ENCODE measurements around the gene GH1. TPM values are rescaled to one million over a fixed set of nuclear protein-coding genes. Genes with fewer than 3 reads are reported as not detected.
A peak's percentile ranks its signal among the peaks of the same experiment; 100 is the strongest.

Gene GH1
- total and polyA plus RNA-seq, 9 of the 15 experiments (the other 6 are each of a cell fraction or from before 2014, with no cell fraction given): not detected

GRCh38 chr17:63947711-63948330, 29.2 kb upstream of the GH1 start:
- no peak overlapping the region for H3K4me2 ChIP-seq (ENCODE audit: insufficient read depth, low read length)
- intact Hi-C loops (cut with micrococcal nuclease): loop anchor here (2.0 to 10.0 kb wide), 3 partner anchors 29 to 77 kb away; partner anchors contain the start of genes GH1 and ICAM2
- H3K4me3 ChIP-seq: no peak overlapping the region
- POLR2A ChIA-PET: interaction anchor here (2.2 kb wide), 1 partner anchor 9 kb away, joined by 6 read pairs; no protein-coding TSS in a partner anchor
- H3K27me3 ChIP-seq (ENCODE audit: control insufficient read depth in 2 of 2, insufficient read depth in 2 of 2, low read length in 2 of 2): peaks cover 20 to 69% of the 10 kb centered on the region in 2 experiments; a peak in 4 of 5 replicates
- WGBS (ENCODE audit: insufficient coverage, low coverage, missing lambda C conversion rate): 13% methylated on average over 16 of the region's 18 CpGs
- H3K27ac ChIP-seq (ENCODE audit: extremely low read depth, low read depth, low read length): no peak overlapping the region
- H4K20me1 ChIP-seq (replicated peaks; ENCODE audit: control insufficient read depth, insufficient read depth, low read length): peaks cover 8% of the 10 kb centered on the region; the same call in 1 of the 2 replicates
- H3K79me2 ChIP-seq (ENCODE audit: control insufficient read depth, insufficient read depth, low read length): no peaks in the 10 kb centered on the region
- peaks cover 3 to 28% of the 10 kb centered on the region in 2 experiments; a peak in 3 of 5 replicates for H3K4me1 ChIP-seq (replicated peaks in 1 of 2; ENCODE audit: control insufficient read depth in 2 of 2, insufficient read depth in 2 of 2, low read length in 2 of 2)
- CTCF ChIA-PET (ENCODE audit: low intra/inter-chr PET ratio): interaction anchor here (0.6 kb wide), 1 partner anchor 334 kb away, joined by 3 read pairs; no protein-coding TSS in a partner anchor
- H3K9me1 ChIP-seq (ENCODE audit: control insufficient read depth, insufficient read depth, low read length): no peaks in the 10 kb centered on the region
- no TSS peak for BruUV-seq (replicated peaks)
- FAIRE-seq (no peak), DNase-seq (ENCODE audit: extremely low read depth in 1 of 4, low spot score in 3 of 4) (no peak), ATAC-seq (no peak)
- no peak overlapping the region for H2AFZ ChIP-seq (ENCODE audit: low read depth, low read length)
- H3K9ac ChIP-seq (ENCODE audit: insufficient read depth in 1 of 2, low read depth in 2 of 2, low read length in 2 of 2): no peak overlapping the region
- no peaks in the 10 kb centered on the region for H3K36me3 ChIP-seq (ENCODE audit: control insufficient read depth, insufficient read depth, low read length)
- in situ Hi-C loops (cut with MboI): no loop called here
- TF ChIP-seq TCF15 (CRISPR knock-in tag; IDR thresholded peaks at IDR 0.05): no peak
- TF ChIP-seq ZFP91 (CRISPR knock-in tag; IDR thresholded peaks at IDR 0.05): 0 out of 2 replicates have a peak, but pooled peaks have one; percentile 45
- H3K9me3 ChIP-seq (replicated peaks; ENCODE audit: control insufficient read depth, insufficient read depth, low read depth, low read length): no peaks in the 10 kb centered on the region

Measured in K562 (cell line).